ENCODE data around the gene HIP1. TPM values are rescaled to one million over a fixed set of nuclear protein-coding genes. Genes with fewer than 3 reads are reported as not detected.

HIP1 gene
- total RNA-seq, 2 donors from 2014 or later = 12.2 to 13.6 TPM

DNA sequence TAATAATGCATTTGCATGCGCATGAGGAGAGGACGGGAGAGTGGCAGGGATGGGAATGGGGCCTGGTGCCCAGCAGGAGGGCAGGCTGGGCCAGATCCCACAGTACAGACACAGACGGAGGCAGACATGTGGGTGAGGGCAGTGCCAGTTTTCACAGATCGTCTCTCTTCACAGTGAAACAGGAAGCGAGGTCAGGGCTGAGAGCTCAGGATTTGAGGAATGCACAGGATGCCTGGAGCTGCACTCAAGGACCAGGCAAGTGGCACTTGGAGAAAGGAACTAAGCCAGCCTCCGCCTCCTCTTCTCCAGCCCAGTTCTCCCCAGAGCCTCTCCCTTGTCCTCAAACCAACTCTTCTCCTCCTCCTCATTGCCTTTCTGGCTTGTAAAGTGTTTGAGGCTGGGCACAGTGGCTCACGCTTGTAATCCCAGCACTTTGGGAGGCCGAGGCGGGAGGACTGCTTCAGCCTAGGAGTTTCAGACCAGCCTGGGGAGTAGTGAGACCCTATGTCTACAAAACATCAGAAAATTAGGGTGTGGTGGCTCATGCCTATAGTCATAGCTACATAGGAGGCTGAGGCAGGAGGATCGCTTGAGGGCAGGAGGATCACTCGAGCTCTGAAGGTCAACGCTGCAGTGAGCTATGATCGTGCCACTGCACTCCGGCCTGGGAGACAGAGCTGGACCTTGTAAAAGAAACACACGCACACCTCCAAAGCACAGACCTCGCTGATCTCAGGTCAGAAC lies 115.2 kb downstream of the HIP1 start:
- TF ChIP-seq, protein P1, sequence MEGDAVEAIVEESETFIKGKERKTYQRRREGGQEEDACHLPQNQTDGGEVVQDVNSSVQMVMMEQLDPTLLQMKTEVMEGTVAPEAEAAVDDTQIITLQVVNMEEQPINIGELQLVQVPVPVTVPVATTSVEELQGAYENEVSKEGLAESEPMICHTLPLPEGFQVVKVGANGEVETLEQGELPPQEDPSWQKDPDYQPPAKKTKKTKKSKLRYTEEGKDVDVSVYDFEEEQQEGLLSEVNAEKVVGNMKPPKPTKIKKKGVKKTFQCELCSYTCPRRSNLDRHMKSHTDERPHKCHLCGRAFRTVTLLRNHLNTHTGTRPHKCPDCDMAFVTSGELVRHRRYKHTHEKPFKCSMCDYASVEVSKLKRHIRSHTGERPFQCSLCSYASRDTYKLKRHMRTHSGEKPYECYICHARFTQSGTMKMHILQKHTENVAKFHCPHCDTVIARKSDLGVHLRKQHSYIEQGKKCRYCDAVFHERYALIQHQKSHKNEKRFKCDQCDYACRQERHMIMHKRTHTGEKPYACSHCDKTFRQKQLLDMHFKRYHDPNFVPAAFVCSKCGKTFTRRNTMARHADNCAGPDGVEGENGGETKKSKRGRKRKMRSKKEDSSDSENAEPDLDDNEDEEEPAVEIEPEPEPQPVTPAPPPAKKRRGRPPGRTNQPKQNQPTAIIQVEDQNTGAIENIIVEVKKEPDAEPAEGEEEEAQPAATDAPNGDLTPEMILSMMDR (IDR thresholded peaks at IDR 0.05) = no peak
- no peaks in the 10 kb centered on the region for H3K27me3 ChIP-seq
- no peak for DNase-seq (ENCODE audit: low spot score)
- H3K27ac ChIP-seq = peak overlapping the region; percentile 73 to 76
- no peaks in the 10 kb centered on the region for H3K9me3 ChIP-seq
- peaks cover 0 to 18% of the 10 kb centered on the region in 2 donors for H3K4me1 ChIP-seq
- no peaks in the 10 kb centered on the region for H3K36me3 ChIP-seq
- H3K4me3 ChIP-seq = no peak overlapping the region

DNA sequence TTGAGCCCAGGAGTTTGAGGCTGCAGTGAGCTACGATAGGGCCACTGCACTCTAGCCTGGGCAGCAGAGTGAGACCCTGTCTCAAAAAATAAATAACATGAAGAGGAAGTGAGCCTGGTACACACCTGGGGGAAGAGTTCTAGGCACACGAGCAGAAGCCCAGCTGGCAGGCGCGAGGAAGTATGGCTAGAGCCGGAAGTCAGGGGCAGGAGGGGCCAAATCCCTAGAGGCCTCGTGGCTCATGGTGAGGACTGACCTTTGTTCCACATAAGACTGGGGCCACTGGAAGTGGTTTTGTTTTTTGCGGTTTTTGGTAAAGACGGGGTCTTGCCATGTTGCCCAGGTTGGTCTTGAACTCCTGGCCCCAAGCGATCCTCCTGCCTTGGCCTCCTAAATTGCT lies 117.6 kb downstream of the HIP1 start:
- no peak for DNase-seq (ENCODE audit: low spot score)
- Histone ChIP-seq H3K27me3 (no peaks in the 10 kb centered on the region), H3K4me1 (peaks cover 0 to 18% of the 10 kb centered on the region in 2 donors), H3K9me3 (no peaks in the 10 kb centered on the region), H3K36me3 (no peaks in the 10 kb centered on the region), H3K27ac (no peak overlapping the region), H3K4me3 (no peak overlapping the region)
- TF ChIP-seq, protein P1 (IDR thresholded peaks at IDR 0.05) = no peak

DNA sequence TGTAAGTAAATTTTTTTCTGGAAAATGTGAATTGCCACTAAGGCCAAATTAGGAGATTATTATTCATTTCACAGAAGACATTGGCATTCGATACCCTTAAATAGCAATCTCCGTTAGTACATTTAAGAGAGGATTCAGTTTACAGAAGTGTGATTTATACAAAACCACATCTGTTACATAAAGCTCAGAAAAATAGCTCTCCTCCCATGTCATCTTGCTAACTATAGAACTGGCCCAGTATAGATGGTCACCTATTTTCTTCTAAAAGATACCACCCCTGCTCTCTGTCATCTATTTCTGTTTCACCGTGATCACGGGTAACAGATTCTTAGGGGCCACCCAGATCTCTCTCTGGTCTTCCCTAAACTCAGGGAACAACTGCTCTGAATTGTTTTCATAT lies 119.1 kb downstream of the HIP1 start:
- TF ChIP-seq, protein P1 (IDR thresholded peaks at IDR 0.05) = no peak
- Histone ChIP-seq H3K27ac (no peak overlapping the region), H3K4me1 (peaks cover 0 to 17% of the 10 kb centered on the region in 2 donors)

DNA sequence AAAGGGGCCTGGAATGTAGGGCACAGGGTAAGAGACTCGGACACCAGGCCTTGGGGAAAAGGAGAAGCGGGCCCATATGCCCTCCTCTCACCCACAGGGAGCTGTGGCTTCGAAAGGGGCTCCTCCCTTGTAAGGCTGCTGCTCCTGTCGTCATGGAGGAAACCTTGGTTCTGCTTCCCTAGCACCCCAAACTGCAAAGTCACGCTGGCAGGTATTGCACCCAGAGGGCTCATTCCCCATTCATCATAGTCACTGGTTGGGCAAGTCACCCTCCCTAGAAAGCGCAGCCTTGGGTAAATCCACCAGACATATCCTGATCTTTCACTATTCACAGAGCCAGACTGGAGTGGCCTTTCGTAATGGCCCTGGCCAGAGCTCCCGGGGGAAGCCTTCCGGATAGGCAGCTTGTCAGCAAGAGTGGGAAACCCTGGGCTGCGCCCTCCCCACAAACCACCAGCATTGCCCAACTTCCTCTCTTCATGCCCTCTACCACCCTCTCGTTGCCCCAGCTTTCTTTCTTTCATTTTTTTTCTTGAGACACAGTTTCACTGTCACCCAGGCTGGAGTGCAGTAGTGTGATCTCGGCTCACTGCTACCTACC lies 121.0 kb downstream of the HIP1 start:
- no peaks in the 10 kb centered on the region for H3K9me3 ChIP-seq
- no peaks in the 10 kb centered on the region for H3K4me1 ChIP-seq
- TF ChIP-seq, protein P1 (IDR thresholded peaks at IDR 0.05) = no peak
- no peaks in the 10 kb centered on the region for H3K27me3 ChIP-seq
- H3K36me3 ChIP-seq = no peaks in the 10 kb centered on the region
- H3K4me3 ChIP-seq = no peak overlapping the region
- peak overlapping the region in 1 of 2 donors; percentile 13 for H3K27ac ChIP-seq
- peak; percentile 83 for DNase-seq (ENCODE audit: low spot score)

More for the DNA sequence above, 119.1 kb downstream of the HIP1 start:
- DNase-seq (ENCODE audit: low spot score) = no peak
- no peaks in the 10 kb centered on the region for H3K27me3 ChIP-seq
- H3K36me3 ChIP-seq = no peaks in the 10 kb centered on the region
- H3K9me3 ChIP-seq = no peaks in the 10 kb centered on the region
- H3K4me3 ChIP-seq = no peak overlapping the region

DNA sequence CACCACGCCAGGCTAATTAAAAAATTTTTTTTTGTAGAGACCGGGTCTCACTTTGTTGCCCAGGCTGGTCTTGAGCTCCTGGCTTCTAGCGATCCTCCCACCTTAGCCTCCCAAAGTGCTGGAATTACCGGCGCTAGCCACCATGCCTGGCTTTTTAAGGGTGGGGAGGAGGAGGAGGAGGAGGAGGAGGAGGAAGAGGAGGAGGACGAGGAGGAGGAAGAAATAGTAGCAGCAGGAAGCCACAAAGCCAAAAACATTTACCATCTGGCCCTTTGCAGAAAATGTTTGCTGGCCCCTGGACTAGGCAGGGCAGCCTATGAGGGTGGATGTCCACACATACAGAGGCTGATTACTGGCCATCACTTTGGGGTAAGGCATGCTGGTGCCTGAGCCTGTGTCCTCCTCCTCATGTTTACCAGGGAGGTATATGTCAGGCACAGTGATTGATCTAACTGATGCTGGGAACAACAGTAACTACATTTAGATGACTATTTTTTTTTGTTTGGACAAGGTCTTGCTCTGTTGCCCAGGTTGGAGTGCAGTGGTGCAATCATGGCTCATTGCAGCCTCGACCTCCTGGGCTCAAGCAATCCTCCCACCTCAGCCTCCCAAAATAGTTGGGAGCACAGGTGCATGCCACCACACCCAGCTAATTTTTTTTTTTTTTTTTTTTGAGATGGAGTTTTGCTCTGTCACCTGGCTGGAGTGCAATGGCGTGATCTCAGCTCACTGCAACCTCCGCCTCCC lies 122.1 kb downstream of the HIP1 start:
- no peak for DNase-seq (ENCODE audit: low spot score)
- H3K27me3 ChIP-seq = no peaks in the 10 kb centered on the region
- TF ChIP-seq, protein P1 (IDR thresholded peaks at IDR 0.05) = no peak
- no peak overlapping the region for H3K4me3 ChIP-seq
- H3K36me3 ChIP-seq = no peaks in the 10 kb centered on the region
- no peaks in the 10 kb centered on the region for H3K9me3 ChIP-seq
- no peak overlapping the region for H3K27ac ChIP-seq
- peaks cover 0 to 9% of the 10 kb centered on the region in 2 donors for H3K4me1 ChIP-seq
